Measurements from ENCODE around the gene SEC22A. TPM values are rescaled to one million over a fixed set of nuclear protein-coding genes. Genes with fewer than 3 reads are reported as not detected.

Gene SEC22A
- polyA plus RNA-seq, 3 donors, result 23.9 to 29.0 (median 24.8) TPM

DNA sequence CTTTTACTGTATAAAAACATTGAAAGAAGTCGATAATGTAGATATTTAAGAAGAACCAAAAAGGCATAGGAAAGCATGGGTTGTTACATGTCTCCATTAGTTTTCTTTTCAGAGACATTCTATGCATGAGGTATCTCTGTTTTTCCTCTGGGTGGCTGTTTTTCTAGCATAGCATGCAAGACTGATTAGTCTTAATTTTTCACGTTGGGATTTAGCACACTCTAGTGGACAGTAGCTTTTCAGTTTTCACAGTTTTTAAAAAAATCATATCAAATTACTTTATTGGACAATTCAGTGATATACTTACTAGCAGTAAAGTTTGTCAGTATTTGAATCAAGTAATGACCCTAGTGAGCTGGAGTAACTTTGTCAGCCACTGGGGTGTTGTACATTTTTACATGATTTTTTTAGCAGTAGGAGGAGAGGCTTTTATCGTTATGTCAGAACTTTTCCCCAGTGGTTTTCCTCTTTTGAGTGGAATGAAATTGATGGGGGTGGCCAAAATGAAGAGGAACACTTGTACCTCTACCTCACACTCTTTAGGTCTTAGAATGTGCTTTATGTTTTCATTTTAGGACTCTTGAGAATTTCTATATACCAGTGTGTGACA, 57.2 kb downstream of the SEC22A start:
- peak; percentile 65 for DNase-seq

DNA sequence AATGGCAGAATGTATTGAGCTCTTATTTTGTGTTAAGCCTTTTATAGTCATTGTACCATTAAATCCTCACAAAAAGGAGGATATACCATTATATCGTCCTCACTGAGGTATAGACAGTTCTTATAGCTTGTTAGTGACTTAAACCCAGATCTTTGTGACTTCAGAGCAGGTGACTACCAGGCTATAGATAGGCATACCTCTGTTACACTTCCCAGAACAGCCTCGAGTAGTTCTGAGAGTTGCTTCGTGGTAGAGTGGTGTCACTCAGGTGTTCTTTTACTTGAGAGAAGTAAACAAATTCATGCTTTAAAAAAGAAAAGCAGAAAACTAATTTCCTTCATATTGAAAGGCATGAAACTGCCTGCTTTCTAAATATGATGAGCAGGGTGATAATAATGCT, 59.9 kb downstream of the SEC22A start:
- DNase-seq, result no peak

DNA sequence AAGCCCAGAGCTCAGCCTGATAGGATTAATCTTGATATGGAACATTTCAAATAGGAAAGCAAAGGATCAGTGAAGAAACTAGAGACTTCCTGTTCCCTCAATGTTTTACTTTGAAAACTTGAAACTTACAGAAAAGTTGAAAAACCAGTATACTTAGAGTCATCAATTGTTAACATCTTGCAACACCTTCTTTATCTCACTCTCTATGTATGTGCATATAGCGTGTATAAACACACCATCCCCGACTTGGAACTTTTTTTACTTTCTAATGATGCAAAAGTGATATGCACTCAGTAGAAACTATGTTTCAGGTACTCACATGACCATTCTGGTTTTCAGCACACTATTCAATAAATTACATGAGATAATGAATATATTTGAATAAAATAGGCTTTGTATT, 60.5 kb downstream of the SEC22A start:
- no peak for DNase-seq

DNA sequence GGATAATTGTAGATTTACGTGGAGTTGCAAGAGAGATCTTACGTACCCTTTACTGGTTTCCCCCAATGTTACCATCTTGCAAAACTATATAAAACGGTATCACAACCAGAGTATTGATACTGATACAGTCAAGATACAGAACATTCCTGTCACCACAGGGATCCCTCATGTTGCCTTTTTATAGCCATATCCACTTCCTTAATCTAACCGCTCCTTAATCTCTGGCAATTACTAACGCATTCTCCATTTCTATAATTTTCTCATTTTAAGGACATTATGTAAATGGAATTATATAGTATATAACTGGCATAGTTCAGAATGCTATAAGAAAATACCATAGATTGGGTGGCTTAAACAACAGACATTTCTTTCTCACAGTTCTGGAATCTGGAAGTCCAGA, 61.1 kb downstream of the SEC22A start:
- DNase-seq, result no peak

DNA sequence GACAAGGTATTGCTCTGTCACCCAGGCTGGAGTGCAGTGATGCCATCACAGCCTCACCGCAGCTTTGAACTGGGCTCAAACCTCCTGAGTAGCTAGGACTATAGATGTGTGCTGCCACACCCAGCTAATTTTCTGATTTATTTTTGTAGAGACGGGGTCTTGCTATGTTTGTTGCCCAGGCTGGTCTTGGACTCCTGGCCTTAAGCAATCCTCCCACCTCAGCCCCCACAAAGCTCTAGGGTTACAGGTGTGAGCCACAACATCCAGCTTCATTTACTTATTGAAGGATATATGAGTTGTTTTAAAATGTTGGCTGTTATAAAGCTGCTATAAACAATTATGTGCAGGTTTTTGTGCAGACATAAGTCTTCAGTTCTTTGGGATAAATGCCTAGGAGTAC, 62.2 kb downstream of the SEC22A start:
- DNase-seq, result peak; percentile 29

DNA sequence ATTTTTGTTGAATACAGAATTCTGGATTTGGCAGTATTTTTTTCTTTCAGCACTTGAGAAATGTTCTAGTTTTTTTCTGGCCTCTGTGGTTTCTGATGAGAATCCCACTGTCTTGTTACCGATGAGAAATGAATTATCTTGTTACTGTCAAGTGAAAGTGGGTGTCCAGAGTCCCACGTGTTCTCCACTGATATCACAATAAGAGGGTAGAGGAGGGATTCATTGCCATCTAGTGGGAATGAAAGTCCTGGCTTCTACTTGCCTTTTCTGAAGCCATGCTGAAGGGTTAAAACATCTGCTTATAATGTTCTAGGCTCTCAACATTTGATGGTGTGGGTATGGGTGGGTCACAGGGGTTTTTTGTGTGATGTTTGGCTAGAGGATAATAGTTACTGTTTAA, 66.1 kb downstream of the SEC22A start:
- no peak for DNase-seq

DNA sequence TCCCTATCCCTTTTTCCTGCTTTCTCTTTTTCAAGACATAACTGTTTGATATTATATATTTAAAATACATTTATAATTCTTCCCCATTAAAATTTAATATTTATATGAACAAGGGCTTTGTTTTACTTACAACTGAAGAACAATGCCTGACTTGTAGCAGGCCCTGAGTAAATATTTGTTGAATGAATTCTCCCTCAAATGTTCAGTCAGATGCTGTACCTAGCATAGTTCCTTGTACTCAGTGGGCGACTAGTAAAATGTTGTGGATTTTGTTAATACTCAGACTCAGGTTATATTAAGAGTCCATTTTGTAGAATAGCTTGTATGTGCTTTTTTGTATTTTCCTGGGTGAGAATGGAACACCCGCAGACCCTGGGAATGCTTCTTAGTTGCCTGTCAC, 69.1 kb downstream of the SEC22A start:
- DNase-seq, result no peak

DNA sequence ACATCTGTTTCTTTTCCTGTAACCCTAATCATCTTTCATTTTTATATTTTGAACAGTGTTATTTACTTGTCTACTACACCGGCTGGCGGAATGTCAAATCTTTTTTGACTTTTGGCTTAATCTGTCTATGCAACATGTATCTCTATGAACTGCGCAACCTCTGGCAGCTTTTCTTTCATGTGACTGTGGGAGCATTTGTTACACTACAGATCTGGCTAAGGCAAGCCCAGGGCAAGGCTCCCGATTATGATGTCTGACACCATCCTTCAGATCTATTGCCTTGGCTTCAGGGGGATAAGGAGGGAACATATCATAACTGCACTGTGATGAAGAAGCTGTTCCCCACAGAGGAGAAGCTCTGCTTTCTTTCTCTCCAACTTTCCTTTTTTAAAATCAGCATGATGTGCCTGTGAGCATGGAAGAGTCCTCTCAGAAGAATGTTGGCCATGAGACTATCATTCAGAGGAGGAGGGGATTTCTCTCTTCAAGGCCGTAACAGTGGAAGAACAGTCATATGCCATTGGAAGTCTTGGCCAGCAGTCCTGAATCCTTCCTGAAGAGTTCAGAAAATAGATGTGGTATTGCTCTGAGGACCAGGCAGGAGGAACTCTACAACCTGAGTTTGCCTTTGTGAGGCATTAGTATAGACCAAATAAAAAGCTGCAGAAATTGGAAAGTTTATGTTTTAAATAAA, 69.9 kb downstream of the SEC22A start:
- no peak for DNase-seq

DNA sequence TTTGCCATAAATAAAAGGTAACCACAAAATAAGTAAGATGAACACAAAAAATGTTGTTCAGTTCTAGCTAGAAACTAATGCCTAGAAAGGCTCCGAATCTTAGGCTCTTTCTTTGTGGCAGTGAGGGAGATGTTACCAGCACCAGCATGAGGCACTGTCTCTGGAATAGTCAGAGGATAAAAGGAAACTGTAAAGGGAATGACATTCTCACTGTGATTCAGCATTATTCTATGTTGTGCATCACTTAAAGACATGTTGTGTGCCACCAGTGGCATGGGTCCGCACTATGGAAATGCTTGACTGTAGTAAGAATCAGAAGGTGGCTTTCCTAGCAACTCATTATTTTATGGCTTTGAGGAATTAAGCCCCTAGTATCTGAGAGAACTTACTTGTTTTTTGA, 70.8 kb downstream of the SEC22A start:
- DNase-seq, result no peak

DNA sequence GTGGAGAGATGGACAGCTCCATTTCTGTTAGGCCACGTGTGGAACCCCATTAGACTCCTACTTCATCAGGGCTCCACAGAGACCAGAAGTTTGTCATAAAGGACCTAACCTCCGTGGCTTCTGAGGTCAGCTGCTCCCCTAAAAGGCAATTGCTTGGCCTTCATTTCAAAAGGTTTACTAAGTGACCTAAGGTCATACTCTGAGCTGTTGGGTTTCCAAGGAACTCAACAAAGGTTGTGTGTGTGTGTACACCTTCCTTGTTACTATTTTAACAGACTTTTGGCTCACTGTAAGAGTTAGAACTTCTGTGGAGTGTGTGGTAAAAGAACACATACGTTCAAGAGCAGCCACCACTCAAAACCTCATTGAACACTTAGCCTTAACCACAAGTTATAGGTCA, 73.9 kb downstream of the SEC22A start:
- no peak for DNase-seq

DNA sequence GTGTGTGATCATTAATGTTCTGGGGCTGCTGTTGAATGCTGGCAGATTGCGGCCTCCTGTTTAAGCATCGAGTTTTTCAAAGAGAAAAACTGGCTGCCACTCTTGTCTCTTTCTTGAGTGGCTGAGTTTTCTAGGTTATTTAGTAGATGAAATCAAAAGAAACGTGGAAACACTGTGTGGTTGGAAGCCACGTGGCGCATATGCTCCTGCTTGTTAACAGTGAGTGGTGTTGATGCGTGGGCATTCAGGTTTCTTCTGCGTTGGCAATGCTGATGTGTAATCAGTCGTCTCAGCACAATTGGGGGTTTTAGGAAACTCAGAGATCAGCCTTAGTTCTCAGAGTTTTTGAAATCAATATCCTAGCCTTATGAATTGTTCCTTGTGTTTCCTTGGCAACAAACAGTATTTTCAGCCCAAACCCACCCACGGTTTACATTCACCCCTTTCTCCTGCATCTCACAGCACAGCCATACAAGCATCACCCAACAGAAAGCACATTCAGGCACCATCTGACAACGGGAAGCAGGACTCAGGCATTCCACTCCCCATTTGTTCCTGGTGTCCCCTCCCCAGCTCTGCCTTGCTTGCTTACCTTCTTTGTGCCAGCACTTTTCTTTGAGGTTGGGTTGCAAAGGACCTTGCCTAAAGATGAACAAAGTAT, 74.7 kb downstream of the SEC22A start:
- no peak for DNase-seq

DNA sequence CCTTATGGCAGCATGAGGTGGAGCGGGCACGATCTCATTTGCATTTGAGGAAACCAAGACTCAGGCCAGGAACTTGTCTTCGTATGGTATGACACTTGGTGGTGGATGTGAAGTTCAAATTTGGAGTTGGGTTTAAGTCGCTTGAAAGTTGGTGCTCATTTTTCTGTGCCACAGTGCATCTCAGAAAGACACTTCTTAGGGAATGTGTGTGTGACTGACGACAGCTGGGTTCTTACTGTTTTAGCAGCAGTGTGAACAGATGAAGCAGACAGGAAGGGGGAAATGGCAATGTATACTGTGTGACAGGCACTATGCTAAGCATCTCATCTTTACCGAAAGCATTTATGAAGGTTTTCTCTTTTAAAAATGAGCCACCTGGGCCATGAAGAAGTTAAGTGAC, 75.4 kb downstream of the SEC22A start:
- no peak for DNase-seq

DNA sequence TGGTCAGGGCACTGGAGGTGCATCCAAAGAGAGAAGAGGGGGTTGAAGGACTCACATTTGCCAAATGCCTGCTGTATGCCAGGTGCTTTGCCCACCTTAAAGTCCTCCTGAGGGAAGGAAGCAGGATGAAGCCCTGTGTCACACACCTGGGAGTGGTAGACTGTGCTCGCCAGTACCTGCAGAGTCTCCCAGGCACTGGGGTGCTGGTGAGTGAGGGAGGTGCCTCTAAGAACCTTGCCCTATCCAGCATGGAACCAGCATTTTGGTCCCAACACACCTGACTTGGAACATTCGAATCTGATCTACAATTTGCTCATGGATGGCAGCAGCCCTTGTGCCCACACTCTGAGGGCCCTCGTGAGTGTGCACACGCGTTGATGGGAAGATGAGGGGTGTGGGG, 76.7 kb downstream of the SEC22A start:
- no peak for DNase-seq

DNA sequence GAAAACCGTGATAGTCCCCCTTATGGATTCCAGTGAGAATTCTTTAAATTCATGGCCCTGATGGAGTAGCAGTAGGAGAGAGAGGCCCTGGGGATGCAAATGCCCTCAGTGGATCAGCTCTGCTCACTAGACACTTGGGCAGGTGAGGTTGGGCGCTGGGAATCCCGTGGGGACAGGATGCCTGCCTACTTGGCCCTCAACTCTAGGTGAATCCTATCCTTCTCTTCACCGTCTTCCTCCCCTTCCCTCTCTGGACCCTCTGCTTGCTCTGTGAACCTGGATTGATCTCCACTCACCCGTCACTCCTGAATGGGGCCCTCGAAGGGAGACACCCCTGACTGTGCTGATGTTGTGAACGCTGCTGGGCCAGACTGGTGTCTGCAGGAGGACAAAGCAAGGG, 77.4 kb downstream of the SEC22A start:
- DNase-seq, result no peak

DNA sequence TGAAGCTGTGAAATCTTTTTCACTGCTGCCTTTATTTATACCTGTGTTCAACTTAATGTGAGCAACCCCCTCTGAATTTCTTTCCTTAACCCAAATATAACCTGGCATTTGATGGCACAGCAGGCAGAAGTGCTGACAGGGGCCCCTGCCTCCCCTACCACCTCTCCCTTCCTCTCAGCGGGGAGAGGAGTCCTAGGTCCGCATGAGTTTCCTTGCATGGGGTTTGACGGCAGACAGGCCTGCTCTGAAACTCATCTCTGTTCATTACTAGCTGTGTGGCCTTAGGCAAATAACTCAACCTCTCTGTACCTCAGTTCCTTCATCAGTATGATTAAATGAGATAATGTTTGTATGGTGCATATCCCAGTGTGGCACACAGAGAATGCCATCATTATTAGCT, 79.7 kb downstream of the SEC22A start:
- DNase-seq, result no peak

DNA sequence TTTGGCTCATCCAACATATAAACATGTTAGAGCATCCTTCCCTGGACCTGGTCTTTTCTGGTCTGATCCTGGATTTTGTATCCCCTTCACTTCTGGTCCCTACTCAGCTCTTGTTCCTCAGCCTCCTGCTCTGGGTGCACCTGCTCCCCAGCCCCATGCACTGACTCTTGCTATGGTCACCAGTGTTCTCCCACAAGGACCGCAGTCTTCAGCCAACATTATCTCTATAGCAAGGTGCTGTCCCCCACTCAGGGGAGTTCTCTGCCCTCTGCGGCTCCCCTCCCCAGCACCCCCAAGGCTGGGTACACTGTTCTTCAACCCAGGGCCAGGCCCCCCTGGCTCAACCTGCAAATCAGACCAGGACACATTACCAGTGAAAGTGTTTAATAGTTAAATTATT, 80.2 kb downstream of the SEC22A start:
- no peak for DNase-seq

DNA sequence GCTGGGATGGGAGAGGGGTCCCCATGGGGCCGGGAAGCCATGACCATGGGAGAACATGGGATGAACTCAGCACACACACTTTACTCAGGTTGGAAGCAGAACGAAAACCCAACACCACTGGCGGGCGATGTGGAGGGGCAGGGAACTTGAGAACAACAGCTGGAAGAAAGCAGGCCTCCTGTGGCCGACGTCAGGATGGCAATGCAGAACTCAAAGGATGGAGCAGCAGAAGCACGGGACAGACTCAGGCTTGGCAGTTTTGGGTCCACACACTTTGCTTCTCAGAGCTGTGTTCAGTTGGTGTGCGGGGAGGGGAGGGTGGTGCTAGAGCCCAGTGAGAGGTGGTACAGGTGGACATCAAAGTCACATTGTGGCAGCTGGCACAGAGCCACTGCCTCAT, 80.7 kb downstream of the SEC22A start:
- DNase-seq, result no peak

DNA sequence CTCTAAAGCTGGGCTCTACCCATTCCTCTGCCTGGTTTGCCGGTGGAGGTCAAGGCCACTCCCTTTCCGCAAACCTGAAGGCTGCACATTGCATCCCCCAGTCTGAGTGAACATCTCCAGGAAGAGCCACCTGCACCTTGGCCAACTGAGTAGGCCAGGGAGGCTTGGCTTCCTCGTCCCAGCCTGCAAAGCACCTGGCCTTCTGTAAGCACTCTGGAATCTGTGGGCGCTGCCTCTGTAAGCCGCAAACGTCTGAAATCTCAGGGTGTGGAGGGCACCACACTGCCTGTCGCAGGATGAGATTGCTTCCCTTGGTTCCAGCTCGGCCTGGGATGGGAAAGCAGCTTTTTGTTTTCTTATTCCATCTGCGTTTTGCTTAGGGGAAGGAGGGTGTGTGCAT, 81.3 kb downstream of the SEC22A start:
- DNase-seq, result no peak

DNA sequence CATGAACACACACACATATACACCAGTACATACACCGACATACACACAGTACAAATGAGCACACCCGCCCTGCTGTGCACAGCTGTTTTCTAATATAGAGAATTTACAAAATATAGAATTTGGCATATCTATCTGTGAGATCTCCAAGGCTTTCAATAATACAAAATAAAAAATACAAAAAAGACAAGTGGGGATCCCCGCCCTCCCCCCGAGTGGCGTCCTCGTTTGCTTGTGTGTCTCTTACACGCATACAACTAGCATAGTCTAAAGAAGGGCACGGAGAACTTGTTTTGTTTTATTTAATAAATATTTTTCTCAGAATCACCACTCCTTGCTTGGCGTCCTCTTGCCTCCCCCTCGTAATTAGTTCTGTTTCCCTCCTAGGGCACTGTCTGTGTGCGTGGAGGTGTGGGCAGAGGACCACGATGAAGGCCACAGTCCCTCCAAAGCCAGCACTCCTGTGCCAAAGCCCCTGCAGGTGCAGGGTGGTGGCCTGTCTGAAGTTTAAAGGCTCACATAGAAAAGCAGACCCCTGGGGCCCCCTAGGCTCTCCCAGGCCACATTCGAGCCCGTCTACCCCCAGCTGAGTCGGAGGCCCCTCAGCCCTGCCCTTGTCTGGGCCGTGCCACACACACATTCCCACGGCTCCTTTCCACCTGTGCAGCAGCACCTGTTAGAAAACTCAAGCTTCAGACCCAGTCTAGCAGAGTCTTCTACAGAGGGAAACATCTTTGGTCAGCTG, 82.1 kb downstream of the SEC22A start:
- DNase-seq, result no peak

DNA sequence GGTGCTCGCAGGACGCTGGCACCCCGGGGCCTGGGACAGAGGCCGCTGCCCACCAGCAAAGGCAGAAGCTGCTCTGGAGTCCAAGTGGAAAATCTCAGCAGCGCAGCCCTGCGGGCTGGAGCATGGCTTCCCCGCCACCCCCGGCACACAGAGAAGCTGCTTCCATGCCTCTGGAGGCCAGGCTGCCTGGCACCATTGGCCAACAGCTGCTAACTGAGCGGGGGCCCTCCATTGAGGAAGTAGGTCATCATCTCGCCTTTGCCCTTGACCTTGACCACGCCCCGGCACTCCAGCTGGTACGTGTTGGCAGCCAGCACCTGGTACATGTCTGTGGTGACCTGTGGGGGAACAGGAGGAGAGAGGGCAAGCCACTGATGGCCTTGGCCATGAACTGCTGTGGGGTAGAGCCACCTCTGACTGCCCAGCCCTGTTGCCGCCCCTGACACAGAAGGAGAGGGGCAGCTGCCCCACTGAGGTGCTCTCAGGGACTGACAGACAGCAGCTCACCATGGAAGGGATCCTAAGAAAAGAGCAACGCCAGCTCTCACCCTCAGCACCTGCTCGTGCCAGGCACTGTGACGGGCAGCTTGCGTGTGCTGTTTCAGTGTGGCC, 82.8 kb downstream of the SEC22A start:
- no peak for DNase-seq

DNA sequence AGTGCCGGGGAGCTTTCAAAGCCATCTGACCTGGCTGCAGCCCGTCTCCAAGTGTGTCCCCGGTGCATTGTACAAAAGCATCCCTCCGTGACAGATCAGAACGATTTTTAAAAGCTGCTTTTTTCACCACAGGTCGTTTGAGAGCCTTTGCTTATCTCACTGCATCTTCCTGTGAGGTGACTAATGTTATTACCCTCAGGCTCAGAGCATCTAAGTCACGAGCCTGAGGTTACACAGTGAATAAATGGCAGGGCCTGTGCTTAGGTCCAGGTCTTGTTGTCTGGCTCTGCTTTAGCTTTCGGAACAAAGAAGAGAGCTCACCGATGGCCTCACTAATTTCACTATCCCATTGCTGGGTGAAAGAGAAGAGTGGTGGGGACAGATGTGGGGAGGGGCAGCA, 83.3 kb downstream of the SEC22A start:
- no peak for DNase-seq

DNA sequence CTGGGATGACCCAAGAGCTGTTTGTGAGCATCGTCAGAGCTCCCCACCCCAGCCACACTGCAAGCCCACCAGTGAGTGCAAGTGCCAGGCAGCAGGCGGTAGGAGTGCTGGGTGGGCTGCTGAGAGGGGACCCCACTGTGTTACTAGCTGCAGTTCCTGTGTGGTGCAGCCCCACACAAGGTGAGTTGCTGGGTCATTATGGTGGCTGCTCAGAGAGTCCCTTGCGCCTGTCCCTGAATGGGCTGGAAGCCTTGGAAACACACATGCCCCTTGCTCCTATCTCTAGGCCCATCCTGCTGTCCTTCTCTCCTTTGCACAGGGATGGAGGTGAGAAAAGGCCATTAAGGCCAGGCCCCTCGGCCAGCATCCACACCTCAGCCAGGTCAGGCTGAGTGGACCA, 83.7 kb downstream of the SEC22A start:
- no peak for DNase-seq

DNA sequence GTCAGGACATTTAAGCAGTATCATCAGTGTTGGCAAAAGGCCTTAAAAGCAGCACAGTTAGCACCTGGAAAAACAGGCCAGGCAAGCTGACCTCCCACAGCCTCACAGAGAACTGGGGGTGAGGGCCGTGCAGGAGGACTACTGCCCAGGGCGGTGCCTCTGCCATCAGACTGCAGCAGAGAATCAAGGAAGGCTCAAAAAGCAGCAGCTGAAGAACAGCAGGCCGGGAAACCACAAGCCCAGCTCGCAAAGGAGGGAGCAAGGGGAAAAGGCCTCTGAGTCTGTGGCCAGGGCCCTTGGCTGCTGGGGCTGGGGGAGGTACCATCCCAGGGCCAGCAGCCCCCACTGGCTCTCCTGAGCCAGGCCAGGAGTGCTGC, 84.2 kb downstream of the SEC22A start:
- DNase-seq, result no peak
